ENCODE measurements around the gene PCDHB13.
"Not testable (repeated sequence)": the region's sequence is repeated elsewhere in the genome, so short reads cannot be mapped to it uniquely, and the experiment has no call there.

Gene PCDHB13

DNA sequence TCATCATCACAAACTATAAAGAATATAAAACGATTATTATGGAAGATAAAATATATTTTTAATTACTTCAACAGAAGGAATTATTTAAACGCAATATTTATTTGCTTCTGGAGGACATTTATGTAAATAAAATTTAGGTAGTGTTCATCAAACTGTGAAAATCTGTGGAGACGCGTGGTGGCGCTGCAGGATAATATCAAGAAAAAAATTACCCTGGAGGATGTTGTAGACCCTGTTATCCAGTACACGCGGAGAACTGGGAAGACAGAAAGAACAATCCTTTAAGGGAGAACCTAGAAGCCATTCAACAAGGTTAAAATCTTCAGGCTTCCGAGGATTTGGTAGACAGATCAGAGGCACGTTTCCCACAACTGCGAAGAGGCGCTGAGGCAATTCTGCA, 5.2 kb upstream of the PCDHB13 start, which contains the start of gene PCDHB12:
Gene PCDHB12 (plus strand): TSS at position 242 of the 400 bp plus-strand sequence. CDS start 189 bp downstream, outside the sequence.
- DNase-seq, result no peak

DNA sequence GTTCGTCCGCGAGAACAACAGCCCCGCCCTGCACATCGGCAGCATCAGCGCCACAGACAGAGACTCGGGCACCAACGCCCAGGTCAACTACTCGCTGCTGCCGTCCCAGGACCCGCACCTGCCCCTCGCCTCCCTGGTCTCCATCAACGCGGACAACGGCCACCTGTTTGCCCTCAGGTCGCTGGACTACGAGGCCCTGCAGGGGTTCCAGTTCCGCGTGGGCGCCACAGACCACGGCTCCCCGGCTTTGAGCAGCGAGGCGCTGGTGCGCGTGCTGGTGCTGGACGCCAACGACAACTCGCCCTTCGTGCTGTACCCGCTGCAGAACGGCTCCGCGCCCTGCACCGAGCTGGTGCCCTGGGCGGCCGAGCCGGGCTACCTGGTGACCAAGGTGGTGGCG, 3.4 kb upstream of the PCDHB13 start:
- not testable (repeated sequence) for DNase-seq

DNA sequence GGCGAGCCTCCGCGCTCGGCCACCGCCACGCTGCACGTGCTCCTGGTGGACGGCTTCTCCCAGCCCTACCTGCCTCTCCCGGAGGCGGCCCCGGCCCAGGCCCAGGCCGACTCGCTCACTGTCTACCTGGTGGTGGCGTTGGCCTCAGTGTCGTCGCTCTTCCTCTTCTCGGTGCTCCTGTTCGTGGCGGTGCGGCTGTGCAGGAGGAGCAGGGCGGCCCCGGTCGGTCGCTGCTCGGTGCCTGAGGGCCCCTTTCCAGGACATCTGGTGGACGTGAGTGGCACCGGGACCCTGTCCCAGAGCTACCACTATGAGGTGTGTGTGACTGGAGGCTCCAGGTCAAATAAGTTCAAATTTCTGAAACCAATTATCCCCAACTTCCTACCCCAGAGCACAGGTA, 2.9 kb upstream of the PCDHB13 start:
- not testable (repeated sequence) for DNase-seq

DNA sequence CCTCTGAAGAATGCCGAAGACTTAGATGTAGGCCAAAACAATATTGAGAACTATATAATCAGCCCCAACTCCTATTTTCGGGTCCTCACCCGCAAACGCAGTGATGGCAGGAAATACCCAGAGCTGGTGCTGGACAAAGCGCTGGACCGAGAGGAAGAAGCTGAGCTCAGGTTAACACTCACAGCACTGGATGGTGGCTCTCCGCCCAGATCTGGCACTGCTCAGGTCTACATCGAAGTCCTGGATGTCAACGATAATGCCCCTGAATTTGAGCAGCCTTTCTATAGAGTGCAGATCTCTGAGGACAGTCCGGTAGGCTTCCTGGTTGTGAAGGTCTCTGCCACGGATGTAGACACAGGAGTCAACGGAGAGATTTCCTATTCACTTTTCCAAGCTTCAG, 864 bp downstream of the PCDHB13 start:
- DNase-seq, result not testable (repeated sequence)

- not testable (repeated sequence) for DNase-seq
Measured at GRCh38 chr5:141215504-141215903, 1.8 kb downstream of the PCDHB13 start.

- not testable (repeated sequence) for DNase-seq
Measured at GRCh38 chr5:141216035-141216434, 2.3 kb downstream of the PCDHB13 start.

- no peak for DNase-seq
Measured at GRCh38 chr5:141223112-141223783, 9.5 kb downstream of the PCDHB13 start, which contains the start of gene PCDHB14. Gene PCDHB14, plus strand, starts transcription at chr5:141223343. Its CDS starts 163 bp downstream, at chr5:141223506.

GRCh38 chr5:141224844-141225243, 11.1 kb downstream of the PCDHB13 start:
- not testable (repeated sequence) for DNase-seq

- DNase-seq, result not testable (repeated sequence)
Measured at GRCh38 chr5:141225421-141225820, 11.7 kb downstream of the PCDHB13 start.

DNA sequence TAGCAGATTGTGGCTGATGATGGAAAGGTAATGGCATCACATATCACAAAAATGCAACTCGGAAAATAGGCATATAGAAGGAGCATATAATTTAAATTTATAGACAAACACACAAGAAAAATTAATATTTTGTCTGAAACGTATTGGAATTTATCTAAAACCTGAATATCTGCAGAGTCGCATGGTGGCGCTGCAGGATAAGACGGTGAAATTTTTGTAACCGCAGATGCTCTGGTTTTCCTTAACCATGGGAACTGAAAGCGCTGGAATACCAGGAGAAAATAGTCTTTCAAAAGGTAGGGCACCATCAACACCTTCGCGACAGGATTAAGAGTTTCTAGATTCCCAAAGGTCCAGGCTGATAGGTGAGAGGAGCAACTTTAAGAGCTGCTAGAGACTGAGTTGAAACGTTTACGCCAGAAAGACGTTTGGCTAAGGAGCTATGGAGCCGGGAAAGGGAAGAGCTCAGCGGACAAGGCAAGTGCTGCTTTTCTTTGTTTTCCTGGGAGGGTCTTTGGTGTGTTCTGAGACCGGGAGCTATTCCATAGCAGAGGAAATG, 20.5 kb downstream of the PCDHB13 start:
- no peak for DNase-seq

- not testable (repeated sequence) for DNase-seq
Measured at GRCh38 chr5:141235922-141236321, 22.2 kb downstream of the PCDHB13 start.

DNA sequence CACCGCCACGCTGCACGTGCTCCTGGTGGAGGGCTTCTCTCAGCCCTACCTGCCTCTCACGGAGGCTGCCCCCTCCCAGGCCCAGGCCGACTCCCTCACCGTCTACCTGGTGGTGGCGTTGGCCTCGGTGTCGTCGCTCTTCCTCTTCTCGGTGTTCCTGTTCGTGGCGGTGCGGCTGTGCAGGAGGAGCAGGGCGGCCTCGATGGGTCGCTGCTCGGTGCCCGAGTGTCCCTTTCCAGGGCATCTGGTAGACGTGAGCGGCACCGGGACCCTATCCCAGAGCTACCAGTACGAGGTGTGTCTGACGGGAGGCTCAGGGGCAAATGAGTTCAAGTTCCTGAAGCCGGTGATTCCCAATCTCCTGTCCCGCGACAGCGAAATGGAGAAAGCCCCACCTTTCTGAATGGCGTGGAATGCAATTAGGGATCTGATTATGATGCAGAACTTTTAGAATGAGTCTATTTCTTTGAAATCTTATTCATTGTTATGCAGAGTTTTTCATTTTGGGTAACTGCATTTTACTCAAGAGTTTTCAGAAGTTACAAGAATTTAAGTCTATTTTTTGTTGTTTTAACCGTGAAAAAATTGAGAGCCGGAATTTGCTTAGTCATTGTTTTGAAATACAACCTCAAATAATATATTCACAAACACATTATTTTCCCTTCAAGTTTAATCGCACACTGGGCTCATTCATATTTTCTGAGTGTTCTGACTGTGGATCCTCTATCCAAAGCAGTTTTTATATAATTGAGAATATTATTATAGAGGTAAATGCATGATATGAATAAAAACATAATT, 23.0 kb downstream of the PCDHB13 start:
- no peak for DNase-seq

GRCh38 chr5:141241496-141241895, 27.8 kb downstream of the PCDHB13 start:
- DNase-seq, result no peak

DNA sequence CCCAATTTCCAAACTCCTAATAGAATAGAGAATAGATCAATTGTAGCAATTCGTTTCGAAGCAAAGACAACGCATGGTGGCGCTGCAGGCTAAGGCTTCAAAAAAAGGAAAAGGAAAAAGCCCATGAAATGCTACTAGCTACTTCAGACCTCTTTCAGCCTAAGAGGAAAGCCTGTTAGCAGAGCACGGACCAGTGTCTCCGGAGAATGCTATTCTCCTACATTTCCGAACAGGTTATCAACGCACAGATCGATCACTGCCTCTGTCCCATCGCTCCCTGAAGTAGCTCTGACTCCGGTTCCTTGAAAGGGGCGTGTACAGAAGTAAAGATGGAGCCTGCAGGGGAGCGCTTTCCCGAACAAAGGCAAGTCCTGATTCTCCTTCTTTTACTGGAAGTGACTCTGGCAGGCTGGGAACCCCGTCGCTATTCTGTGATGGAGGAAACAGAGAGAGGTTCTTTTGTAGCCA, 31.6 kb downstream of the PCDHB13 start, which contains the start of gene PCDHB15:
Gene PCDHB15 (plus strand): TSS at position 146 of the 468 bp plus-strand sequence. CDS start 184 bp downstream, at position 330.
- DNase-seq, result no peak

DNA sequence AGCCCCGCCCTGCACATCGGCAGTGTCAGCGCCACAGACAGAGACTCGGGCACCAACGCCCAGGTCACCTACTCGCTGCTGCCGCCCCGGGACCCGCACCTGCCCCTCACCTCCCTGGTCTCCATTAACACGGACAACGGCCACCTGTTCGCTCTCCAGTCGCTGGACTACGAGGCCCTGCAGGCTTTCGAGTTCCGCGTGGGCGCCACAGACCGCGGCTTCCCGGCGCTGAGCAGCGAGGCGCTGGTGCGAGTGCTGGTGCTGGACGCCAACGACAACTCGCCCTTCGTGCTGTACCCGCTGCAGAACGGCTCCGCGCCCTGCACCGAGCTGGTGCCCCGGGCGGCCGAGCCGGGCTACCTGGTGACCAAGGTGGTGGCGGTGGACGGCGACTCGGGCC, 33.3 kb downstream of the PCDHB13 start:
- not testable (repeated sequence) for DNase-seq

DNA sequence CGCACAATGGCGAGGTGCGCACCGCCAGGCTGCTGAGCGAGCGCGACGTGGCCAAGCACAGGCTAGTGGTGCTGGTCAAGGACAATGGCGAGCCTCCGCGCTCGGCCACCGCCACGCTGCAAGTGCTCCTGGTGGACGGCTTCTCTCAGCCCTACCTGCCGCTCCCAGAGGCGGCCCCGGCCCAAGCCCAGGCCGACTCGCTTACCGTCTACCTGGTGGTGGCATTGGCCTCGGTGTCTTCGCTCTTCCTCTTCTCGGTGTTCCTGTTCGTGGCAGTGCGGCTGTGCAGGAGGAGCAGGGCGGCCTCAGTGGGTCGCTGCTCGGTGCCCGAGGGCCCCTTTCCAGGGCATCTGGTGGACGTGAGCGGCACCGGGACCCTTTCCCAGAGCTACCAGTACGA, 33.7 kb downstream of the PCDHB13 start:
- DNase-seq, result not testable (repeated sequence)

DNA sequence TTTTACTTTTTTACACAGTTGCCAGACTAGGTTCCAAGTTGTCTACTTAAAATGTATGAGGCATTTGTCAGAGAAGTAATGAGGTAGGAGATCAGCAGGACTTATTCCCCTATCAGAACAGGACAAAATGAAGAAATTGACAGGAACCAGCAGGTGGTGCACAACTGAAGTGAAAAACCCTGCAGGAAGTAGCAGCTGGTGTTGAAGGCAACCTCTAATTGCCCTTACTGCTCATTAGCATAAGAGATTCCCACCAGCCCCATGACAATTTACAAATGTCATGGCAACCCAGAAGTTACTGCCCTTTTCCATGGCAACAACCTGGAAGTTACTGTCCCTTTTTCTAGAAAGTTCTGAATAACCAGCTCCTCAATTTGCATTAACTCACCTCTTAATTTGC, 36.9 kb downstream of the PCDHB13 start:
- DNase-seq, result no peak

DNA sequence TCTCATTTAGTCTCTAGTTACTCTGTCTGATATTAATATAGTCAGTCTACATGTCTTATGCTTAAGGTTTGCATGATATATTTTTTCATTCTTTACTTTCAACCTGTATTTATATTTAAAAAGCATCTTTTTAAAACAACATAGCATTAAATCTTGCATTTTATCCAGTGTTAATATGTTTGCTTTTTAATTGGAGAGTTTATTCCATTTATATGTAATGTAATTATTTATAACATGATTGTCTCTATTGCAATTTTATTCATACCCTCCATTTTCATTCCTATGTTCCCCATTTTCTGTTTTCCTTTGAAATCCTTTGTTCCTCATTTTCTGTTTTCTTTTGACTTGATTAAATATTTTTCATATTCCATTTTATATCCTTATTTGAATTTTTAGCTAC, 44.7 kb downstream of the PCDHB13 start:
- DNase-seq, result no peak

DNA sequence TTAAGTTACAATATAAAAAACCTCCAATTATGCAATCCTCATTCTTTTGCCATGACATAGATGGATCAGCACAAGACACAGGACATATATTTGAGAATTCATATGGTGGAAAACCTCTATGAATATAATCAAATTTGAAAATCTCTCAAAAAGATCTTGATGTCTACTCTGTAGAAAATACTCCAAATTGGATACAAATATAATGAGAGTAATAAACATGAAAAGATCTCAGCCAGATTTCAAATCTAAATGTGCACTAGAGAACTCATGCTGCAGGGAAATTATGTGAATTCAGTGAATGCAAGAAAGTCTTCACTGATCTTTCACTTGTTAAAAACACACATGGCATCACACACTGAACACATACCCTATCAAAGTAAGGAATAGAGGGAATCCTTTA, 45.2 kb downstream of the PCDHB13 start:
- DNase-seq, result no peak

- no peak for DNase-seq
Measured at GRCh38 chr5:141260458-141261237, 46.9 kb downstream of the PCDHB13 start.

- no peak for DNase-seq
Measured at GRCh38 chr5:141261238-141261546, 47.5 kb downstream of the PCDHB13 start.
